Stimulated activated CD4-positive, alpha-beta T cell treated with anti-CD3 and anti-CD28 coated beads, Interleukin-2, amount 100 ng/mL, for 48 hours (primary cell): Measurements from ENCODE around the gene FREM1.

Experiments used
- DNase-seq, 2 donors: peaks; one replicate each; pipeline ENCODE4 v3.0.0-alpha.2; 2020

The FREM1 gene

DNA sequence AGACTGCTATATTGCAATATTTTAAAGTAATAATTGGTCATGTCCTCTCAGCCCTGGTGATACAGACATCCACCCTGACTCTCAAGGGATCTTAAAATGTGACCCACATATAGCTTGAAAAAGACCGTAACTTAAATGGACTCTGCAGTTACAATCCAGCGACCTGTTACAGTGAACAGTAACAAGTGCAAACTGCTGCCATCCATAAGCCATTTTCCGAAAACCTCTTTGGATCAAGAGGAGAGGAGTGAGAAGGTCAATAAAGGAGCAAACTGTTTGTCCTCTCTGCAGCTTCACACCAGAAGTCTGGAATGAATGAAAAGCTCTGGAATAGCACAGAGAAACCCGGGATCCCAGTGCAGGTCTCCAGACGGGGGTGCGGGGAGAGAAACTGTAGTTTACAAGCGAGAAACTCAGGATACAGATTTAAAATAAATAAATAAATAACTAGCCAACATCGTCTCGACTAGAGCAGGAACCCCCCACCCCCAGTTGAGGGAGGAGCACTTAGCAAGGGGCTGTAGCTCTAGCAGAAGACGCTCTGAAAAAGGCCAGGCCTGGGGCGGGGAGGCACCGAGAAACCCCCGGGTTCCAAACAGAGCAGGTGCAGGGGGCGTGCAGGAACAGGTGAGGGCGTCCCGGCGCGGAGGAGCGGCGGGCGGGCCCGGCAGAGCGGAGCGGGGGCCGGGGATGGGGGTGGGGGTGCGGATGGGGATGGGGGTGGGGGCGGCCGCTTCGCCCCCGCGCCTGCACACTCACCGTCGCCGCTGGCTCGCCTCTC, 217.6 kb downstream of the FREM1 start:
- no peak for DNase-seq

DNA sequence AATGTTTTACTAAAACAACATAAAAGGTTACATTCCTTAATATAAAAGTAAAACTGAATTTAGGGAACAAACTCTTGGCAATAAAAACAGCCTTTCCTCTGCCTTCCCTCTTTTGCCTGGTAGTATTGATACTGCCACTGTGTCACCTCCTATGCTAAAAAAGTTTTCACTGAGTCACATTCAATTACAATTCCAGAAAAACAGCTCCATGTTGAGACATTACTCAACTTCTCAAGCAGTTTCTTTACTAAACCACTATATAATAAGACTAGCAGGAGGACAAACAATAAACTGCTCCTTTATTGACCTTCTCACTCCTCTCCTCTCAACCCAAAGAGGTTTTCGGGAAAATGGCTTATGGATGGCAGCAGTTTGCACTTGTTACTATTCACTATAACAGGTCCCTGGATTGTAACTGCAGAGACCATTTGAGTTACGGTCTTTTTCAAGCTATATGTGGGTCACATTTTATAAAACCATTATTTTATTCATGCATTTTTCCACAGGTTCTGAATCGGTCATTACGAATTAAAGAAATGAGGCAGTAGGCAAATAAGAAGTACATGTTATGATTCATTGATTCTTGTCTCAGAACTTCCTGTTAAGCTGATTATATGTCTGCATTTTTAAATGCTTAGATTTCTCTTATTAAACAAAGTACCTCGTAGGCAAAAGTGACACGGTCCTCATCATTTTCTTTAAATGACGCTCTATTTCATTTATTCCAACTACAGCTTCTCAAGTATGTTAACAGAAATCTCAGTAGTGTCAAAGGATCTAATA, 219.1 kb downstream of the FREM1 start:
- DNase-seq, result no peak

DNA sequence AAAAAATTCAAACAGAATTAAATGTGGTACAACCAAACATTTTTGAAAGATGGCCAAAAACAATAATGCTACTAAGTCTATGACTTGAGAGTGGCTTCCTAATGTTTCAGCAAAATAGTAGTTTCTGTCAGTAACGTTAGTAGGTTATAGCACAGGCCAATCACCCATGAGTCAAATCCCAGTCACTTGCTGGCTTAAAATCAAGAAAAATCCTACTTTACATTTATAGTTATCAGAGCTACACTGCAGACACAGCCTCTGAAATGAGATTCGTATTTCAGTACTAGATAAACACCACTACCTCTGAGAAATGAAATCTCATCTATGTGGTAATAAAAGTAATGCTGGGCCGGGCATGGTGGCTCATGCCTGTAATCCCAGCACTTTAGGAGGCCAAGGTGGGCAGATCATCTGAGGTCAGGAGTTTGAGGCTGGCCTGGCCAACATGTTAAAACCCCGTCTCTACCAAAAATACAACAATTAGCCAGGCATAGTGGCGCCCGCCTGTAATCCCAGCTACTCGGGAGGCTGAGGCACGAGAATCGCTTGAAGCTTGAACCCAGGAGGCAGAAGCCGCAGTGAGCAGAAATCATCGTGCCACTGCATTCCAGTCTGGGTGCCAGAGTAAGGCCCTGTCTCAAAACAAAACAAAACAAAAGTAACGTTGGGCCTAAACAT, 223.0 kb downstream of the FREM1 start:
- DNase-seq, result no peak

DNA sequence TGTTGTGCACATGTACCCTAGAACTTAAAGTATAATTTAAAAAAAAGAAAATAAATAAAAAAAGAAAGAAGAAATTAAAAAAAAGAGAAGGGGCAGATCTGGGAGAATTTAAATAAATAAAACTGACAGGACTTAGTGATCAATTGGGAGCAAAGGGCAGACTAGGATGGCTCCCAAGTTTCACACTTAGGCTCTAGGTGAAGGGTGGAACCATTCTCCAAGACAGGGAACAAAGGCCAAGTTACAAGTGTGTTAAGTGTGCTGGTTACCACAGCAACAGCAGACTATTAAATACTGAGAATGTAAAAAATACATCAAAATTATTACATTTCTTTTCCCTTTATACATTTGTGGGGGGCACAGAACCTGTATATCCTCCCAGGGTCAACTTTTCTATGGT, 224.1 kb downstream of the FREM1 start:
- DNase-seq, result no peak
